PFSK-1 (cell line): Measurements from ENCODE around the gene KHSRP.
A peak's percentile ranks its signal among the peaks of the same experiment; 100 is the strongest.

Source experiments
- FOXP2 ChIP-seq: optimal IDR thresholded peaks from 2 replicates; pipeline ENCODE3; 2011; ENCODE audit warnings: borderline replicate concordance, control low read depth, inconsistent platforms; ENCODE audit not compliant: insufficient read depth; ENCODE audit errors: extremely low read length, extremely low read depth
- POLR2AphosphoS5 ChIP-seq: IDR thresholded peaks from 2 replicates; pipeline ENCODE4 v1.6.1; 2012; ENCODE audit warnings: low read depth, mild to moderate bottlenecking, control low read depth, low read length, moderate library complexity
- REST ChIP-seq, 2 experiments: IDR thresholded peaks; 2 replicates each; pipeline versions ENCODE4 v1.6.1 to v1.8.0; 2011 to 2012; ENCODE audit warnings: low read depth in 2 of 2, low read length in 2 of 2, control low read depth in 1 of 2, inconsistent platforms in 1 of 2, mild to moderate bottlenecking in 1 of 2, moderate library complexity in 1 of 2; ENCODE audit not compliant: insufficient read depth in 1 of 2
- SIN3A ChIP-seq: IDR thresholded peaks from 2 replicates; pipeline ENCODE4 v1.6.1; 2012; ENCODE audit warnings: mild to moderate bottlenecking, low read length, moderate library complexity, borderline replicate concordance; ENCODE audit not compliant: insufficient read depth
- TAF1 ChIP-seq: IDR thresholded peaks from 2 replicates; pipeline ENCODE4 v1.6.1; 2012; ENCODE audit warnings: low read length, control low read depth, borderline replicate concordance; ENCODE audit not compliant: insufficient read depth

Gene KHSRP

GRCh38 chr19:6373096-6373812 lies 51.4 kb downstream of the KHSRP start:
- peak; percentile 84 for TF ChIP-seq FOXP2
- TF ChIP-seq POLR2AphosphoS5 = no peak; the same call in 1 of the 2 replicates

GRCh38 chr19:6372594-6373095 lies 52.0 kb downstream of the KHSRP start, which contains the start of gene ALKBH7:
Gene ALKBH7 (plus strand): TSS chr19:6372794. CDS start chr19:6372821, 27 bp downstream.
- TF ChIP-seq REST (IDR thresholded peaks at IDR 0.05; ENCODE audit: insufficient read depth in 1 of 2, low read depth in 2 of 2, low read length in 2 of 2) = no peak
- TF ChIP-seq TAF1 = peak; percentile 35; the same call in 1 of the 2 replicates
- TF ChIP-seq FOXP2 = peak; percentile 58
- TF ChIP-seq POLR2AphosphoS5 = peak; percentile 53
- no peak for TF ChIP-seq SIN3A

- TF ChIP-seq TAF1 (no peak), REST (IDR thresholded peaks at IDR 0.05; ENCODE audit: insufficient read depth in 1 of 2, low read depth in 2 of 2, low read length in 2 of 2) (no peak), SIN3A (no peak), POLR2AphosphoS5 (no peak), FOXP2 (no peak)
Measured at GRCh38 chr19:6364353-6364752, 60.3 kb downstream of the KHSRP start.
